Endometrial microvascular endothelial cells (primary cell): ENCODE measurements around the gene TIGIT. TPM values are rescaled to one million over a fixed set of nuclear protein-coding genes. Genes with fewer than 3 reads are reported as not detected.

Experiments used
- in situ Hi-C: cut with HindIII; loops from 2 replicates; pipeline ENCODE4 v1.10.0; 2017; ENCODE audit warnings: low sequenced_read_pairs, low pct_unique_long_range_greater_than_20kb; ENCODE audit errors: inconsistent ontology term
- total RNA-seq: library from RNA; depleted of rRNA; stranded (reverse); fragments of >200 nt; gene quantifications from one replicate; pipeline ENCODE4 v1.2.3, GENCODE V29; 2015; ENCODE audit errors: inconsistent ontology term

TIGIT gene
- total RNA-seq, 1 donor from 2014 or later: not detected

DNA sequence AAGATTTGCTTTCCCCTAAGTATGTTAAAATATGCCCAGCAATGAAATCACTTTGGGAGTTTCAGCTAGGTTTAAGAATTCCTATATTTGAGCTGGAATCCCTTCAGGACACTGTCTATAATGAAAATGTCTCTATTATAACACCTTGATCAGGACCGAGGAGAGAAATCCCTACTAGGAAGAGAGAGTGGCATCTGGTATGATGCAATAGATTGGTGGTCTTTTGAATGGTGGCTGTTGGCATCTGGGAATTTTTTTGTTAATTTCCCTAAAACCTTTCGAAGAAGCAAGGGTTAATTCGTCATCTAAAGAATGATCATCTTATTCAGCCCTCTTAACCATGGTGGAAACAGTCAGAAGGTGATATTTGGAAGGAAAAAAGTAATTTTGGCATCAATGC lies 43.0 kb downstream of the TIGIT start:
- in situ Hi-C loops: no loop called here

DNA sequence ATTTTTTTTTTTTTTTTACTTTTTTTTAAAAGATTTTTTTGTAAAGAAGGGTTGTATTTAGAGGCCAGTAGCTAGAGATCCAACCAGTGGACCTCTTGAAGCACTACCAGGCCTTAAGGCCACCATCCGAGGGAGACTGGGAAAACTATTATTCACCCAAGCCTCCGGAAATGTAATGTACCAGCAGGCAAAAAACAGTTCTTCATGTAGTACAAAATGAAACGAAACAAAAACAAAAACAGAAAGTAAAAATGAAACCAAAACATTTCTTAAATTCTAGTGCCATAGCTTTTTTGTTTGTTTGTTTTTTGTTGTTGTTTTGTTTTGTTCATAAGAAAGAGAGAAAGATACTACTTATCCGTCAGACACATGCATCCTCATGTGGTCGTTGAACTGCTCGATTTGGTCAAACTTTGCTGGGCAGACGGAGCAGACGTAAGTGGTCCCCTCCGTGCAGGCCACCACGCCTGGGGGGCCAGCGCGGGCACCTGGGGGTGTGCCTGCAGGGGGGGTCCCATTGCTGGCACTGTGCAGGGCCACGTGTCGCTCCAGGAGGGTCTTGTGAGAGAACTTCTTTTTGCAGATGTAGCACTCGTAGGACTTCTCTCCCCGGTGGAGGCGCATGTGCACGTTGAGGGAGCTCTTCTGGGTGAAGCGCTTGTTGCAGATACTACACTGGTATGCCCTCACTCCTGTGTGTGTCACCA lies 45.0 kb downstream of the TIGIT start:
- in situ Hi-C loops: no loop called here

DNA sequence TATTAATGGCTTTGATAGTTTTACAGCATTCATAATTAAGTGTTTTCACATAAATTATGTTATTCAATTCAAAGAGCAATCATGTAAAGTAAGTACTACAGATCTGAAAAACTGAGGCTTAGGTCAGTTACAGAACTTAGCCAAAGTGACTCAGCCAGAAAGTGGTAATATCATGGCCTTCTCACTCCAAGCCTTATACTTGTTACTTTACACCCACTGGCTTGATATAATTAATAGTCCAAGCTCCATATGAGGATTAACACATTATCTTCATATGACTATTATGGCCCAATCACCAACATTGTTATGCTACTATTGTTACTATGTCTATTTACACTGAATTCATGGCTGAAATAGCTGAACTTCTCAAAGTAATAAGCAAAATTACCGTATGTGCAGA lies 50.7 kb downstream of the TIGIT start:
- in situ Hi-C loops: no loop called here

- in situ Hi-C loops: no loop called here
These were observed 56.4 kb downstream of the TIGIT start for GRCh38 chr3:114350271-114350670.

GRCh38 chr3:114350690-114351089 lies 56.9 kb downstream of the TIGIT start:
- in situ Hi-C loops: no loop called here

- in situ Hi-C loops: no loop called here
These were observed 57.4 kb downstream of the TIGIT start for GRCh38 chr3:114351123-114351821.

DNA sequence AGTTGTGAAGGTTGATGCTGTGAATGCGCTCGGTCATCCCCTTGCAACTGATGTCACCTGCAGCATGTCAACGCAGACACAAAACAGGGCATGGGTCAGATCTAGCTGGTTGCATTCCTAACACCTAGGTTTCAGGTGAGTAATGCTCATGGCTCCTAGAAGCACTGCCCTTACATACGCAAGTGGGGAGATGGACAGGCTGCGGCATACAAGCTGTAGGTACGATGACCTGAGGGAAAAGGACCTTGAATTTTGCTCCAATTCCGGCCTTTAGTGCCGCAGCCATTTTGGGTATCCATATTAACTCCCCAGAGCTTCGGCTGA lies 58.0 kb downstream of the TIGIT start:
- in situ Hi-C loops: no loop called here

DNA sequence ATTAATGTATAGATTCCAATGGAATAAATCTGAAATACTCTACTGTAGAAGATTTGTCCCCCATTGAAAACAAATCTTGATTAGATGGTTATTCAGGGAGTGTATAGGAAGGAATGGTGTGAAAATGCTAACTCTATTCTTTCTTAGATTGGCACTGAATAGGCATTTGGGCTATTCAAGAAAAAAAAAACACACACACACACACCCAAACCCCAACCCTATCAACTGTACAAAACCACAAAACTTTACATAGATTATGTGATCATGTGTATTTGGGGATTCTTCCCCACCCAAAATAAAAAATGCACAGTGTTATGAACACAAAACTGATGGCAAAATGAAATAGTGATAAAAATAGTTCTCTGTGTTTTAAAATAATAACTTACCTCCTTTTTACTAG lies 61.8 kb downstream of the TIGIT start:
- in situ Hi-C loops: no loop called here

- in situ Hi-C loops: no loop called here
These were observed 62.2 kb downstream of the TIGIT start for GRCh38 chr3:114356066-114356465.

- in situ Hi-C loops: no loop called here
These were observed 62.7 kb downstream of the TIGIT start for GRCh38 chr3:114356525-114356924.

Other genes starting within 250 kb of the TIGIT start
- gene CCDC191, start 237.5 kb upstream of the TIGIT start, total RNA-seq: 1.3 TPM
- 26.2 TPM for gene QTRT2, start 237.3 kb upstream of the TIGIT start, total RNA-seq
- gene DRD3, start 115.0 kb upstream of the TIGIT start, total RNA-seq: not detected
- not detected for gene ZNF80, start 56.5 kb upstream of the TIGIT start, total RNA-seq